Measurements from ENCODE around the gene PRM2.

Gene PRM2

GRCh38 chr16:11260596-11260966 is 15.7 kb downstream of the PRM2 start:
- DNase-seq (ENCODE audit: low spot score): no peak

- DNase-seq (ENCODE audit: low spot score): no peak
Measured at GRCh38 chr16:11259655-11260595, 16.4 kb downstream of the PRM2 start.

- no peak for DNase-seq (ENCODE audit: low spot score)
Measured at GRCh38 chr16:11258553-11259492, 17.5 kb downstream of the PRM2 start.

GRCh38 chr16:11257131-11257938 is 18.9 kb downstream of the PRM2 start:
- peak; percentile 85 for DNase-seq (ENCODE audit: low spot score)

- no peak for DNase-seq (ENCODE audit: low spot score)
Measured at GRCh38 chr16:11256661-11257130, 19.6 kb downstream of the PRM2 start.

- DNase-seq (ENCODE audit: low spot score): peak; percentile 82
Measured at GRCh38 chr16:11255737-11256660, 20.3 kb downstream of the PRM2 start, which contains the start of gene SOCS1. SOCS1 (minus strand) TSS chr16:11256204; CDS start chr16:11255478, 726 bp downstream.

- DNase-seq (ENCODE audit: low spot score): no peak
Measured at GRCh38 chr16:11254913-11255736, 21.2 kb downstream of the PRM2 start.

GRCh38 chr16:11253995-11254912 is 22.0 kb downstream of the PRM2 start:
- DNase-seq (ENCODE audit: low spot score): no peak

GRCh38 chr16:11253009-11253994 is 23.0 kb downstream of the PRM2 start:
- DNase-seq (ENCODE audit: low spot score): no peak

- no peak for DNase-seq (ENCODE audit: low spot score)
Measured at GRCh38 chr16:11252482-11252931, 23.8 kb downstream of the PRM2 start.

GRCh38 chr16:11251525-11252481 is 24.5 kb downstream of the PRM2 start:
- no peak for DNase-seq (ENCODE audit: low spot score)

- DNase-seq (ENCODE audit: low spot score): no peak
Measured at GRCh38 chr16:11250786-11251524, 25.3 kb downstream of the PRM2 start.

- DNase-seq (ENCODE audit: low spot score): no peak
Measured at GRCh38 chr16:11250091-11250785, 26.0 kb downstream of the PRM2 start.

GRCh38 chr16:11249233-11250061 is 26.8 kb downstream of the PRM2 start:
- DNase-seq (ENCODE audit: low spot score): no peak

Data from HuH-7 (cell line).